HepG2 (cell line): ENCODE data around the gene NVL. TPM values are rescaled to one million over a fixed set of nuclear protein-coding genes. Genes with fewer than 3 reads are reported as not detected.

ENCODE experiments used
- ATF7-NPFF ChIP-seq: sonication (generic); formaldehyde crosslinking; IDR thresholded peaks from 2 replicates; pipeline ENCODE4 v1.8.1; 2023; ENCODE audit warnings: mild to moderate bottlenecking, low read depth, missing genetic modification reagents, moderate library complexity
- BCL3 ChIP-seq: sonication (generic); formaldehyde crosslinking; IDR thresholded peaks from 2 replicates; pipeline ENCODE4 v1.5.1; 2020; ENCODE audit warnings: mild to moderate bottlenecking, missing genetic modification reagents, moderate library complexity
- BORCS8-MEF2B ChIP-seq: sonication (generic); formaldehyde crosslinking; IDR thresholded peaks from 2 replicates; pipeline ENCODE4 v1.8.0; 2022; ENCODE audit warnings: mild to moderate bottlenecking, missing genetic modification reagents
- CCDC6 ChIP-seq: sonication (generic); formaldehyde crosslinking; IDR thresholded peaks from 2 replicates; pipeline ENCODE4 v1.8.1; 2022; ENCODE audit warnings: mild to moderate bottlenecking, missing genetic modification reagents, moderate library complexity
- DZIP1 ChIP-seq: sonication (generic); formaldehyde crosslinking; IDR thresholded peaks from 2 replicates; pipeline ENCODE4 v1.5.0; 2020; ENCODE audit warnings: mild to moderate bottlenecking, missing genetic modification reagents
- ELF4 ChIP-seq: sonication (generic); formaldehyde crosslinking; IDR thresholded peaks from 2 replicates; pipeline ENCODE4 v1.5.0; 2020; ENCODE audit warnings: missing genetic modification reagents, mild to moderate bottlenecking, moderate library complexity, borderline replicate concordance
- GMEB2 ChIP-seq: IDR thresholded peaks from 2 replicates; pipeline ENCODE4 v1.6.1; 2016; ENCODE audit warnings: missing biosample characterization, missing genetic modification reagents, low read depth
- PHF21A ChIP-seq: sonication (generic); formaldehyde crosslinking; IDR thresholded peaks from 2 replicates; pipeline ENCODE4 v1.5.0; 2020; ENCODE audit warnings: mild to moderate bottlenecking, missing genetic modification reagents
- PHF8 ChIP-seq: sonication (generic); formaldehyde crosslinking; IDR thresholded peaks from 2 replicates; pipeline ENCODE4 v1.5.0; 2020; ENCODE audit warnings: missing genetic modification reagents
- SIX1 ChIP-seq: sonication (generic); formaldehyde crosslinking; IDR thresholded peaks from 2 replicates; pipeline ENCODE4 v1.4.0; 2020; ENCODE audit warnings: missing genetic modification reagents, borderline replicate concordance
- SKI ChIP-seq: fragments of 450-650 bp; IDR thresholded peaks from one replicate; pipeline ENCODE4 v1.6.1; 2018; ENCODE audit warnings: mild to moderate bottlenecking; ENCODE audit not compliant: partially characterized antibody
- SMARCC2 ChIP-seq: fragments of 450-650 bp; IDR thresholded peaks from 2 replicates; pipeline ENCODE4 v1.6.1; 2017; ENCODE audit warnings: antibody characterized with exemption, mild to moderate bottlenecking
- SP4 ChIP-seq: sonication (generic); formaldehyde crosslinking; IDR thresholded peaks from 2 replicates; pipeline ENCODE4 v1.8.1; 2023; ENCODE audit warnings: mild to moderate bottlenecking, missing genetic modification reagents
- TMF1 ChIP-seq: sonication (generic); formaldehyde crosslinking; IDR thresholded peaks from 2 replicates; pipeline ENCODE4 v1.8.1; 2022; ENCODE audit warnings: low read depth, missing genetic modification reagents
- ZNF281 ChIP-seq: sonication (generic); formaldehyde crosslinking; IDR thresholded peaks from 2 replicates; pipeline ENCODE4 v1.4.0; 2020; ENCODE audit warnings: missing genetic modification reagents, borderline replicate concordance
- ZNF282 ChIP-seq: fragments of 450-650 bp; IDR thresholded peaks from 2 replicates; pipeline ENCODE4 v1.6.1; 2018; ENCODE audit not compliant: partially characterized antibody
- ZNF614 ChIP-seq: IDR thresholded peaks from 2 replicates; pipeline ENCODE4 v1.6.1; 2018; ENCODE audit warnings: missing biosample characterization, missing genetic modification reagents, inconsistent platforms, borderline replicate concordance
- ZNF704 ChIP-seq: sonication (generic); formaldehyde crosslinking; IDR thresholded peaks from 2 replicates; pipeline ENCODE4 v1.8.1; 2023; ENCODE audit warnings: mild to moderate bottlenecking, inconsistent platforms, moderate library complexity, missing genetic modification reagents, borderline replicate concordance
- ZNF776 ChIP-seq: sonication (generic); formaldehyde crosslinking; IDR thresholded peaks from 2 replicates; pipeline ENCODE4 v1.4.0; 2020; ENCODE audit warnings: mild to moderate bottlenecking, missing genetic modification reagents
- polyA plus RNA-seq, 8 experiments: library from polyadenylated mRNA; depleted of rRNA in 3 of 8; stranded (reverse) in 7 of 8; unstranded in 1 of 8; fragments of >200 nt; fragmentation: Illumina TruSeq in 4 of 8; extraction: Trizol in 4 of 8; gene quantifications; 2 replicates each; pipeline versions ENCODE4 v1.2.1 to v1.2.3, GENCODE V29; 2011 to 2016; ENCODE audit warnings: low read depth in 4 of 8, missing spikeins in 1 of 8, mixed read lengths in 1 of 8; ENCODE audit not compliant: insufficient read depth in 1 of 8
- total RNA-seq, 5 experiments: library from RNA; depleted of rRNA; stranded (reverse); fragments of >200 nt; fragmentation: Illumina TruSeq; extraction: Trizol; gene quantifications; 2 replicates each; pipeline ENCODE4 v1.2.3, GENCODE V29; 2016; ENCODE audit warnings: low read depth in 1 of 5

NVL gene
- total and polyA plus RNA-seq, 2 of the 13 experiments (the other 11 are each of a cell fraction or from before 2014, with no cell fraction given): 8.3 to 21.0 TPM

GRCh38 chr1:224182866-224183590 lies 146.9 kb downstream of the NVL start, which contains the start of gene DEGS1 (continued):
- TF ChIP-seq ZNF704 (CRISPR knock-in tag) (no peak), ATF7-NPFF (CRISPR knock-in tag) (peak; percentile 84), TMF1 (peak; percentile 60; the same call in 1 of the 2 replicates), GMEB2 (CRISPR knock-in tag) (no peak), SMARCC2 (no peak), BCL3 (CRISPR knock-in tag) (peak; percentile 86; the same call in 1 of the 2 replicates), DZIP1 (CRISPR knock-in tag) (no peak), SIX1 (CRISPR knock-in tag) (no peak), SP4 (CRISPR knock-in tag) (peak; percentile 54), ZNF281 (0 out of 2 replicates have a peak, but pooled peaks have one; percentile 13), PHF8 (CRISPR knock-in tag) (peak; percentile 83), PHF21A (CRISPR knock-in tag) (no peak; the same call in 1 of the 2 replicates), ELF4 (CRISPR knock-in tag) (no peak), ZNF282 (no peak), SKI (peak; percentile 80), CCDC6 (CRISPR knock-in tag) (peak; percentile 43; the same call in 1 of the 2 replicates), BORCS8-MEF2B (CRISPR knock-in tag) (0 out of 2 replicates have a peak, but pooled peaks have one; percentile 42), ZNF776 (CRISPR knock-in tag) (peak; percentile 73; the same call in 1 of the 2 replicates), ZNF614 (0 out of 2 replicates have a peak, but pooled peaks have one; percentile 30)
